ENCODE data around the gene IZUMO1R.
"Not testable (repeated sequence)": the region's sequence is repeated elsewhere in the genome, so short reads cannot be mapped to it uniquely, and the experiment has no call there.

Gene IZUMO1R
- total RNA-seq: 0 reads per million in 9 experiments

GRCh38 chr11:94303966-94304958 lies at the start of gene IZUMO1R:
Gene IZUMO1R, plus strand, starts transcription at chr11:94304580. Its CDS starts 1,057 bp downstream, at chr11:94305637.
- Mint-ChIP-seq H3K36me3 (ENCODE audit: insufficient read depth) (no peaks in the 10 kb centered on the region), H3K27me3 (peaks cover 10 to 52% of the 10 kb centered on the region in 2 donors), H3K4me3 (no peak within 1 kb of the TSS), H3K27ac (no peak within 1 kb of the TSS), H3K4me1 (ENCODE audit: low read depth in 2 of 2) (no peaks in the 10 kb centered on the region), H3K9me3 (no peaks in the 10 kb centered on the region)
- DNase-seq (no peak), ATAC-seq (replicated peaks) (no peak)

DNA sequence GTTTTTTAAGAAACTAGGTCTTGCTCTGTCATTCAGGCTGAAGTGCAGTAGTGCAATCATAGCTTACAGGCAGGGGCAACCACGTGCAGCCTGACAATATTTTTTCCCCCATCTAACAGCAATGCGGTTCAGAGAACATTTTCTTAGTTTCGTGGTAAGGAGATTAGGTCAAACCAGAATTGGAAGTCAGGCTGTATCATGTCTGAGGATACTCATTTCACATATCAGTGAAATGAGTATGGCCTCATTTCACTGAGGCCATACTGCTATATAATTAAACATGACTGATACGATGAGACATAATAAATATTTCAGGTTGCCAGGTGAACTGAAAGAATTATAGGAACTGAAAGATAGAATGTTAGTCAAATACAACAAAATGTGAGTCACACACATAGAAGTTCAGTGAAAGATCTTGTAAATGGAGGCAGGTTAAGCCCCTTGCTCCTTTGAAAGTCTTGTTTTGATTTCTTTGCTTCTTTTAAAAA lies 32.5 kb upstream of the IZUMO1R start:
- Mint-ChIP-seq H3K4me1 (ENCODE audit: low read depth in 2 of 2) (no peaks in the 10 kb centered on the region), H3K27ac (no peak overlapping the region), H3K36me3 (ENCODE audit: insufficient read depth) (no peaks in the 10 kb centered on the region), H3K9me3 (peaks cover 2 to 7% of the 10 kb centered on the region in 2 donors), H3K27me3 (no peaks in the 10 kb centered on the region), H3K4me3 (no peak overlapping the region)
- no peak for DNase-seq
- ATAC-seq (replicated peaks): no peak

- Mint-ChIP-seq H3K36me3 (ENCODE audit: insufficient read depth) (no peaks in the 10 kb centered on the region), H3K27me3 (no peaks in the 10 kb centered on the region), H3K9me3 (peaks cover 2 to 7% of the 10 kb centered on the region in 2 donors), H3K4me3 (no peak overlapping the region), H3K4me1 (ENCODE audit: low read depth in 2 of 2) (no peaks in the 10 kb centered on the region), H3K27ac (no peak overlapping the region)
- DNase-seq (no peak), ATAC-seq (replicated peaks) (no peak)
Measured at GRCh38 chr11:94272738-94273313, 31.6 kb upstream of the IZUMO1R start.

- H3K27me3 Mint-ChIP-seq: no peaks in the 10 kb centered on the region
- H3K36me3 Mint-ChIP-seq (ENCODE audit: insufficient read depth): no peaks in the 10 kb centered on the region
- H3K27ac Mint-ChIP-seq: no peak overlapping the region
- no peak for ATAC-seq (replicated peaks)
- no peaks in the 10 kb centered on the region for H3K4me1 Mint-ChIP-seq (ENCODE audit: low read depth in 2 of 2)
- DNase-seq: no peak
- H3K9me3 Mint-ChIP-seq: peaks cover 0 to under 1% of the 10 kb centered on the region in 2 donors
- no peak overlapping the region for H3K4me3 Mint-ChIP-seq
Measured at GRCh38 chr11:94275961-94276360, 28.4 kb upstream of the IZUMO1R start.

DNA sequence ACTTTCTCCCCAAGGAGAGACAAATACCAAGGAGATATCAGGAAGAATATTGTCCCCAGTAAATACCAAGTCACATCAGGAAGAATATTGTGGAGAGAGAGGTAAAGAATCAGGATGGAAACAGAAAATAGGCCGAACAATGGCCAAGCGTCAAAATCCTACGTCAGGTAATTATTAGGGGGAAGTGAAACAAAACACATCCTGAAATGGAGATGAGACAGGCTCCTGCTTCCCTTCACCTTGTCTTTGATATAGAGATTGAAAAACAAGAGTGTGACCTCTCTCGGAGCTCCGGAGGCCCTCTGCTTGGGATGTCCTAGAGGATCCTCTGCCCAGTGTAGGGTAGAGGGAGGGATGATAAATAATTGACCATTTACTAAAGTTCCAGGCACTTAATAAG lies 27.4 kb upstream of the IZUMO1R start:
- Mint-ChIP-seq H3K4me3 (no peak overlapping the region), H3K27me3 (peaks cover 0 to 4% of the 10 kb centered on the region in 2 donors), H3K4me1 (ENCODE audit: low read depth in 2 of 2) (no peaks in the 10 kb centered on the region), H3K27ac (no peak overlapping the region), H3K9me3 (no peaks in the 10 kb centered on the region), H3K36me3 (ENCODE audit: insufficient read depth) (no peaks in the 10 kb centered on the region)
- DNase-seq (no peak), ATAC-seq (replicated peaks) (no peak)

GRCh38 chr11:94278207-94278606 lies 26.2 kb upstream of the IZUMO1R start:
- not testable (repeated sequence) for H3K36me3 Mint-ChIP-seq (ENCODE audit: insufficient read depth); H3K9me3 Mint-ChIP-seq

GRCh38 chr11:94279996-94280395 lies 24.4 kb upstream of the IZUMO1R start:
- DNase-seq: no peak
- Mint-ChIP-seq H3K36me3 (ENCODE audit: insufficient read depth) (no peaks in the 10 kb centered on the region), H3K4me1 (ENCODE audit: low read depth in 2 of 2) (no peaks in the 10 kb centered on the region), H3K4me3 (no peak overlapping the region), H3K9me3 (no peaks in the 10 kb centered on the region), H3K27ac (no peak overlapping the region), H3K27me3 (peaks cover 0 to 4% of the 10 kb centered on the region in 2 donors)
- no peak for ATAC-seq (replicated peaks)

More at GRCh38 chr11:94278207-94278606, 26.2 kb upstream of the IZUMO1R start:
- not testable (repeated sequence) for H3K27me3 Mint-ChIP-seq; H3K4me3 Mint-ChIP-seq; DNase-seq; H3K27ac Mint-ChIP-seq; ATAC-seq (replicated peaks); H3K4me1 Mint-ChIP-seq (ENCODE audit: low read depth in 2 of 2)

GRCh38 chr11:94281324-94281723 lies 23.1 kb upstream of the IZUMO1R start:
- H3K4me1 Mint-ChIP-seq (ENCODE audit: low read depth in 2 of 2): no peaks in the 10 kb centered on the region
- no peaks in the 10 kb centered on the region for H3K36me3 Mint-ChIP-seq (ENCODE audit: insufficient read depth)
- no peak overlapping the region for H3K27ac Mint-ChIP-seq
- no peak overlapping the region for H3K4me3 Mint-ChIP-seq
- peaks cover 0 to 6% of the 10 kb centered on the region in 2 donors for H3K27me3 Mint-ChIP-seq
- no peak for DNase-seq
- no peaks in the 10 kb centered on the region for H3K9me3 Mint-ChIP-seq
- ATAC-seq (replicated peaks): no peak

GRCh38 chr11:94283678-94284077 lies 20.7 kb upstream of the IZUMO1R start:
- peaks cover 0 to 1% of the 10 kb centered on the region in 2 donors for H3K9me3 Mint-ChIP-seq
- no peak for DNase-seq
- no peaks in the 10 kb centered on the region for H3K4me1 Mint-ChIP-seq (ENCODE audit: low read depth in 2 of 2)
- H3K27ac Mint-ChIP-seq: no peak overlapping the region
- no peak for ATAC-seq (replicated peaks)
- peaks cover 3 to 14% of the 10 kb centered on the region in 2 donors for H3K27me3 Mint-ChIP-seq
- H3K4me3 Mint-ChIP-seq: no peak overlapping the region
- no peaks in the 10 kb centered on the region for H3K36me3 Mint-ChIP-seq (ENCODE audit: insufficient read depth)

GRCh38 chr11:94295534-94295933 lies 8.8 kb upstream of the IZUMO1R start:
- Mint-ChIP-seq H3K27me3 (peaks cover 27 to 38% of the 10 kb centered on the region in 2 donors), H3K36me3 (ENCODE audit: insufficient read depth) (no peaks in the 10 kb centered on the region), H3K4me3 (no peak overlapping the region), H3K27ac (no peak overlapping the region), H3K9me3 (peaks cover 4 to 6% of the 10 kb centered on the region in 2 donors), H3K4me1 (ENCODE audit: low read depth in 2 of 2) (no peaks in the 10 kb centered on the region)
- no peak for DNase-seq
- ATAC-seq (replicated peaks): no peak

DNA sequence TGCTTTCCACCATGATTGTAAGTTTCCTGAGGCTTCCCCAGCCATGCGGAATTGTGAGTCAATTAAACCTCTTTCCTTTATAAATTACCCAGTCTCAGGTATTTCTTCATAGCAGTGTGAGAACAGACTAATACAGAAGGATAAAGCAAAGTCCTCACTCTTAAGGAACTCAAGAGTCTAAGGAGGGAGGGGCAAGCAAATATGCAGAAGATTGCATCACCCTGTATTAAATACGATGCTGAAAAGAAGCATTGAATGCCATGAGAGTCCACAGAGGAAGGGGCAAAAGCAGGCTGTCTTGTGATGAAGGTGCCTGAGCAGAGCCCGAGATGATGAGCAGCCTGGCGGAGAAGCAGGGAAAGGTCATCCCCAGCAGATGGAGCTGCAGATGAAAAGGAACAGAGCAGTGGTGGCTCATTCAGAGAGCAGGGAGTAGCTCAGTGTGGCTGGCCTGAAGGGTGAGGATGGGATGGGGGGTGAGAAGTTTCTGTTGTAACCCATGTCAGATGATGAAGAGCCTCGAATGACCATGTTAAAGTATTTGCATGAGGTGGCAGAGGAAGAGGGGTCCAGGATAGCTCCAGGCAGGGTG lies 6.3 kb upstream of the IZUMO1R start:
- no peak overlapping the region for H3K4me3 Mint-ChIP-seq
- no peaks in the 10 kb centered on the region for H3K9me3 Mint-ChIP-seq
- H3K36me3 Mint-ChIP-seq (ENCODE audit: insufficient read depth): no peaks in the 10 kb centered on the region
- H3K27me3 Mint-ChIP-seq: peaks cover 27 to 33% of the 10 kb centered on the region in 2 donors
- ATAC-seq (replicated peaks): no peak
- no peak overlapping the region for H3K27ac Mint-ChIP-seq
- no peaks in the 10 kb centered on the region for H3K4me1 Mint-ChIP-seq (ENCODE audit: low read depth in 2 of 2)
- DNase-seq: no peak

DNA sequence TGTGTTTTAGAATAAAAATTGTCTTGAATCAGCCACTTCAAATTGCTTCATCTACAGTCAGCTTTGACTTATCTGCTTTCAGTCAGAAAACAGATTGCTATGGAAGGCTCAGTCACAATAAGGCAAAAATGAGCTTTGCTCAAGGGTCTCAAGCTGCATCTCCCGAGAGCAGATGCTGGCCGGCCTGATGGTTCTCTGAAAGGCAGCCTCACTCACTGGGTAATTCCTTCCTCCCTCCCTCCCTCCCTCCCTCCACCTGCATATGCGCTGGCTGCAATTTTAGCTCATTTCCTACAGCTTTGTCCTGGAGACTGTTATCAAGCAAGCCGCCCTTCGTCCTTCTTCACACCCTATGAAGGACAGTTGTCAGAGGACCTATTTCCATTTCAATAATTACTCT lies 1.6 kb upstream of the IZUMO1R start:
- Mint-ChIP-seq H3K4me1 (ENCODE audit: low read depth in 2 of 2) (no peaks in the 10 kb centered on the region), H3K4me3 (no peak overlapping the region), H3K9me3 (no peaks in the 10 kb centered on the region), H3K27ac (no peak overlapping the region), H3K27me3 (peaks cover 15 to 52% of the 10 kb centered on the region in 2 donors), H3K36me3 (ENCODE audit: insufficient read depth) (no peaks in the 10 kb centered on the region)
- DNase-seq (no peak), ATAC-seq (replicated peaks) (no peak)

GRCh38 chr11:94305146-94305545 lies 766 bp downstream of the IZUMO1R start:
- no peak for DNase-seq
- Mint-ChIP-seq H3K27me3 (peaks cover 13 to 51% of the 10 kb centered on the region in 2 donors), H3K4me1 (ENCODE audit: low read depth in 2 of 2) (no peaks in the 10 kb centered on the region), H3K36me3 (ENCODE audit: insufficient read depth) (no peaks in the 10 kb centered on the region), H3K27ac (no peak overlapping the region), H3K9me3 (no peaks in the 10 kb centered on the region), H3K4me3 (no peak overlapping the region)
- ATAC-seq (replicated peaks): no peak

All from effector memory CD8-positive, alpha-beta T cell (primary cell).